ENCODE results near the gene FOXL1.

DNA sequence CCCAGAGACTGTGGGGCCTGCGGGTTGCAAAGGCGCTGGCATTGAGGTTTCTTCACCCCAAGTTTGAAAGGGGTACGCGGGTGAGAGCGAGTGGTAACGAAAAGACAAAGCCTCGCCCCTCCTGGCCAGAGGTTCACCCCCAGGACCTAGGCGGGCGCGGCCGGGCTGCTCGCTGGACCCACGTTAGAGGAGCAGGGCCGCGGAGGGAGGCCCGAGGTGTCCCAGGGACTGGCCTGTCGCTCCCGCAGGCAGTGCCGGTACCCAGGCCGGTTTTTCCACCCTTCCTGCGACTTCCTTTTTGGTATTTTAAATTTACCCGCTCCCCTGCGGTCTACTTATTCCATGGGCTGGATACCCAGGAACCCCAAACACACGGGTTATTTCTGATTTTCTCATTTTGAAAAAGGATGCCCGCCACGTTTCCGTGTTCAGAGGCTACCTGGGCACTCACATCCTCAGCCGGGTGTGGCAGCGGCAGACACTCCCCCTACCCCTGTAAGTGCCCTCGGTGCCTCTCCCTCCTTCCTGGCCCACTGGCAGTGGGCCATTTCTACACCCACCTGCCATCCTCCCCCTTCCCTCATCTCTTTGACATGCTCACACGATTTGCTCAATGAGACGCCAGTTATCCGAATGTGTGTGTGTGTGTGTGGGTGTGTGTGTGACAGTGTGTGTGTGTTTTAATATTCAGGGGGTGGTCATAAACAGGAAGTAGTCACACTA is 1.6 kb upstream of the FOXL1 start:
- no peak for TF ChIP-seq CTCF (IDR thresholded peaks at IDR 0.05)
- peak; percentile 57 for TF ChIP-seq EZH2 (IDR thresholded peaks at IDR 0.05)

Data from neural progenitor cell (in vitro differentiated cells).